ENCODE measurements around the gene ZNF638. TPM values are rescaled to one million over a fixed set of nuclear protein-coding genes. Genes with fewer than 3 reads are reported as not detected.

Gene ZNF638
- total RNA-seq, 1 donor: 152 TPM

DNA sequence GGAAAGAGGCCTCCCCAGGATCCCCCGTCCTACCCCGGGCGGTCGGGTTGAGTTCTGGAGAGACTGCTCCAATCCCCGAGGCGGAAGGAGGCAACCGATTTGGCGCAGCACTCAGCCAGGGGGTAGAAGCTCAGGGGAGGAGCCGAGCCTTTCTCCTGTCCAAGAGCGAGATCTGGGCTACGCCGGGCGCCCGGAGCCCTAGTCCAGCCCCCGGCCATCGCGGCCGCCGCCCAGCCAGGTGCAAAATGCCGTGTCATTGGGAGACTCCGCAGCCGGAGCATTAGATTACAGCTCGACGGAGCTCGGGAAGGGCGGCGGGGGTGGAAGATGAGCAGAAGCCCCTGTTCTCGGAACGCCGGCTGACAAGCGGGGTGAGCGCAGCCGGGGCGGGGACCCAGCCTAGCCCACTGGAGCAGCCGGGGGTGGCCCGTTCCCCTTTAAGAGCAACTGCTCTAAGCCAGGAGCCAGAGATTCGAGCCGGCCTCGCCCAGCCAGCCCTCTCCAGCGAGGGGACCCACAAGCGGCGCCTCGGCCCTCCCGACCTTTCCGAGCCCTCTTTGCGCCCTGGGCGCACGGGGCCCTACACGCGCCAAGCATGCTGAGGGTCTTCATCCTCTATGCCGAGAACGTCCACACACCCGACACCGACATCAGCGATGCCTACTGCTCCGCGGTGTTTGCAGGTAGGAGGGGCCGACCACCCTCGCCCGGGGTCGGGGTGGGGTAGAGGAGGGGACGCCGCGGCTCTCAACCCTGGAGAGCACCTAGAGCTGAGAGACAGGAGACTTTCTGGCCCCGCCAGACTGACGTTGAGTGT, 122.0 kb downstream of the ZNF638 start, which contains the start of gene DYSF:
Gene DYSF, plus strand, starts transcription at position 158 of the 817 bp plus-strand sequence.
- H2AFZ ChIP-seq (ENCODE audit: low read length): peak within 1 kb of the TSS; percentile 72
- peaks cover 20% of the 10 kb centered on the region for H3K27me3 ChIP-seq (ENCODE audit: insufficient read depth, low read length)
- peak; percentile 91 for DNase-seq (ENCODE audit: insufficient read length, low spot score, missing footprints)

GRCh38 chr2:71454221-71455010, 122.8 kb downstream of the ZNF638 start:
- TF ChIP-seq, protein P1, sequence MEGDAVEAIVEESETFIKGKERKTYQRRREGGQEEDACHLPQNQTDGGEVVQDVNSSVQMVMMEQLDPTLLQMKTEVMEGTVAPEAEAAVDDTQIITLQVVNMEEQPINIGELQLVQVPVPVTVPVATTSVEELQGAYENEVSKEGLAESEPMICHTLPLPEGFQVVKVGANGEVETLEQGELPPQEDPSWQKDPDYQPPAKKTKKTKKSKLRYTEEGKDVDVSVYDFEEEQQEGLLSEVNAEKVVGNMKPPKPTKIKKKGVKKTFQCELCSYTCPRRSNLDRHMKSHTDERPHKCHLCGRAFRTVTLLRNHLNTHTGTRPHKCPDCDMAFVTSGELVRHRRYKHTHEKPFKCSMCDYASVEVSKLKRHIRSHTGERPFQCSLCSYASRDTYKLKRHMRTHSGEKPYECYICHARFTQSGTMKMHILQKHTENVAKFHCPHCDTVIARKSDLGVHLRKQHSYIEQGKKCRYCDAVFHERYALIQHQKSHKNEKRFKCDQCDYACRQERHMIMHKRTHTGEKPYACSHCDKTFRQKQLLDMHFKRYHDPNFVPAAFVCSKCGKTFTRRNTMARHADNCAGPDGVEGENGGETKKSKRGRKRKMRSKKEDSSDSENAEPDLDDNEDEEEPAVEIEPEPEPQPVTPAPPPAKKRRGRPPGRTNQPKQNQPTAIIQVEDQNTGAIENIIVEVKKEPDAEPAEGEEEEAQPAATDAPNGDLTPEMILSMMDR (IDR thresholded peaks at IDR 0.05; ENCODE audit: extremely low read depth, low read depth, low read length): no peak
- Histone ChIP-seq H3K27ac (ENCODE audit: low read depth, low read length) (no peak overlapping the region), H3K27me3 (ENCODE audit: insufficient read depth, low read length) (peaks cover 20% of the 10 kb centered on the region), H4K20me1 (ENCODE audit: insufficient read depth, low read length) (no peaks in the 10 kb centered on the region), H3K4me1 (ENCODE audit: insufficient read depth, low read length) (peaks cover 16% of the 10 kb centered on the region), H3K36me3 (ENCODE audit: insufficient read depth, low read length) (no peaks in the 10 kb centered on the region), H3K9me3 (ENCODE audit: low read depth, low read length) (no peaks in the 10 kb centered on the region), H3K4me2 (ENCODE audit: insufficient read depth, low read length) (peak overlapping the region; percentile 70), H3K4me3 (ENCODE audit: insufficient read depth, low read length) (peak overlapping the region; percentile 65), H3K79me2 (ENCODE audit: insufficient read depth, low read length) (no peaks in the 10 kb centered on the region), H2AFZ (ENCODE audit: low read length) (no peak overlapping the region)
- no peak for DNase-seq (ENCODE audit: insufficient read length, low spot score, missing footprints)

More for the DNA sequence above, 122.0 kb downstream of the ZNF638 start, which contains the start of gene DYSF:
- Histone ChIP-seq H4K20me1 (ENCODE audit: insufficient read depth, low read length) (no peaks in the 10 kb centered on the region), H3K27ac (ENCODE audit: low read depth, low read length) (no peak within 1 kb of the TSS), H3K36me3 (ENCODE audit: insufficient read depth, low read length) (no peaks in the 10 kb centered on the region), H3K4me1 (ENCODE audit: insufficient read depth, low read length) (peaks cover 16% of the 10 kb centered on the region), H3K4me2 (ENCODE audit: insufficient read depth, low read length) (peak within 1 kb of the TSS; percentile 70), H3K4me3 (ENCODE audit: insufficient read depth, low read length) (peak within 1 kb of the TSS; percentile 65), H3K9me3 (ENCODE audit: low read depth, low read length) (no peaks in the 10 kb centered on the region), H3K79me2 (ENCODE audit: insufficient read depth, low read length) (no peaks in the 10 kb centered on the region)
- TF ChIP-seq, protein P1 (IDR thresholded peaks at IDR 0.05; ENCODE audit: extremely low read depth, low read depth, low read length): no peak

GRCh38 chr2:71455011-71455740, 123.6 kb downstream of the ZNF638 start:
- DNase-seq (ENCODE audit: insufficient read length, low spot score, missing footprints): no peak
- no peak overlapping the region for H3K4me3 ChIP-seq (ENCODE audit: insufficient read depth, low read length)
- H4K20me1 ChIP-seq (ENCODE audit: insufficient read depth, low read length): no peaks in the 10 kb centered on the region
- peaks cover 20% of the 10 kb centered on the region for H3K27me3 ChIP-seq (ENCODE audit: insufficient read depth, low read length)
- no peaks in the 10 kb centered on the region for H3K9me3 ChIP-seq (ENCODE audit: low read depth, low read length)
- no peaks in the 10 kb centered on the region for H3K36me3 ChIP-seq (ENCODE audit: insufficient read depth, low read length)
- no peak overlapping the region for H3K27ac ChIP-seq (ENCODE audit: low read depth, low read length)
- TF ChIP-seq, protein P1 (IDR thresholded peaks at IDR 0.05; ENCODE audit: extremely low read depth, low read depth, low read length): no peak
- H3K4me1 ChIP-seq (ENCODE audit: insufficient read depth, low read length): peaks cover 16% of the 10 kb centered on the region
- no peaks in the 10 kb centered on the region for H3K79me2 ChIP-seq (ENCODE audit: insufficient read depth, low read length)
- no peak overlapping the region for H2AFZ ChIP-seq (ENCODE audit: low read length)
- H3K4me2 ChIP-seq (ENCODE audit: insufficient read depth, low read length): no peak overlapping the region

Measured in osteoblast (primary cell).